ENCODE results near the gene UROS. TPM values are rescaled to one million over a fixed set of nuclear protein-coding genes. Genes with fewer than 3 reads are reported as not detected.

Gene UROS
- total and polyA plus RNA-seq, 2 donors (not counting 3 experiments of a cell fraction or from before 2014, with no cell fraction given), result 38.4 to 42.0 TPM

DNA sequence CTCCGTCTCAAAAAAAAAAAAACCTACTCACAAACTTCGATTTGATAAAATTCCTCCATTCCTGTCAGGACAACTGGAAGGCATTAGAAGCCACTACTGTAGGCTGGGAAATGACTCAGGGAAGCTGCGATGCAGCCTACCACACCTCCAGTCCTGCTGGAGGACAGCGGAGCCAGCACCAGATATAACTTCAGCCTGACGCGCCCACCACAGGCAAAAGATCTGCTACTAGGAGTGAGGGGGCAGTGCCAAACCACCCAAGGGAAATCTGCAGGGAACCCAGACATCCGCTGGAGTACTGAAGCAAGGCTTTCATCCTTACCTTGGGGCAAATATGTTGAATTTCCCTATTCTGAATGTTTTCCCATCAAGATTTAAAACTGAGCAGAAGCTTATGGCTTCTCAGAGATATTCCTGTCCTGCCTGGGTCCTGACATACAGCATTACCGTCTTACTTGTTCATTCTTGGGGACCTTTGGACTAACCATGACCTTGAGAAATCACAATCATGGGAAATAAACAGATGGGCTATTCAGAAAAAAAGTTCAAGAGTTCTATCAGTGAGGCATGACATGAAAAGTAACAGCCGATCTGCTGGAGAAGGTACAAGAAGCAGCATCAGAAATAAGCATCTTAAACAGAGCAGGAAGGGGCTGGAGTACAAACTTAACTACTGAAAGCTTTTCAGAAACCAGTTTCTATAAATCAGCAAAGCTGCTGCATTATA is 20.7 kb upstream of the UROS start:
- Histone ChIP-seq H3K9me3 (replicated peaks; ENCODE audit: control insufficient read depth, insufficient read depth, low read length) (no peaks in the 10 kb centered on the region), H3K36me3 (ENCODE audit: control insufficient read depth in 2 of 2, extremely low read depth in 1 of 2, insufficient read depth in 2 of 2, low read length in 2 of 2) (peaks cover 5 to 7% of the 10 kb centered on the region in 2 experiments), H3K9me1 (replicated peaks; ENCODE audit: control insufficient read depth, extremely low read depth, insufficient read depth, low read length) (no peaks in the 10 kb centered on the region), H3K4me2 (ENCODE audit: insufficient read depth, low read length) (no peak overlapping the region), H2AFZ (ENCODE audit: low read depth, low read length) (no peak overlapping the region), H4K20me1 (replicated peaks; ENCODE audit: control insufficient read depth, extremely low read depth, insufficient read depth, low read length) (no peaks in the 10 kb centered on the region), H3K9ac (replicated peaks; ENCODE audit: extremely low read depth, insufficient read depth, low read length) (no peak overlapping the region), H3K27ac (ENCODE audit: insufficient read depth, low read depth, low read length) (no peak overlapping the region), H3K79me2 (ENCODE audit: control insufficient read depth, insufficient read depth, low read length) (no peaks in the 10 kb centered on the region), H3K4me3 (replicated peaks in 1 of 3; ENCODE audit: insufficient read depth in 1 of 3, low read depth in 1 of 3, low read length in 3 of 3) (no peak overlapping the region), H3K27me3 (ENCODE audit: control insufficient read depth in 2 of 2, insufficient read depth in 2 of 2, low read length in 2 of 2) (no peaks in the 10 kb centered on the region), H3K4me1 (ENCODE audit: control insufficient read depth, extremely low read depth, insufficient read depth, low read length) (peaks cover 14% of the 10 kb centered on the region)
- intact Hi-C loops (cut with micrococcal nuclease), result no loop called here
- ChIA-PET CTCF (interaction anchor here (2.1 kb wide), 1 partner anchor 12 kb away, joined by 7 read pairs; no protein-coding TSS in a partner anchor), POLR2A (no interaction called here)
- BruUV-seq (replicated peaks), result no TSS peak
- no peak for DNase-seq (ENCODE audit: low read depth, low spot score)
- no peak for TF ChIP-seq CTCF (IDR thresholded peaks at IDR 0.05; ENCODE audit: extremely low read depth in 1 of 2, insufficient read depth in 1 of 2, low read depth in 1 of 2, low read length in 2 of 2)
- TF ChIP-seq FOS (IDR thresholded peaks at IDR 0.05; ENCODE audit: borderline replicate concordance, insufficient read depth, low read length), result no peak
- no peak for TF ChIP-seq POLR2AphosphoS5 (IDR thresholded peaks at IDR 0.05; ENCODE audit: insufficient read depth, low read depth, low read length)
- TF ChIP-seq MAX (IDR thresholded peaks at IDR 0.05; ENCODE audit: insufficient read depth, insufficient read length), result no peak
- TF ChIP-seq MYC (IDR thresholded peaks at IDR 0.05; ENCODE audit: low read depth, low read length), result no peak
- no peak for TF ChIP-seq JUN (IDR thresholded peaks at IDR 0.05; ENCODE audit: borderline replicate concordance, insufficient read depth, insufficient read length, low read depth)
- TF ChIP-seq POLR2A (IDR thresholded peaks at IDR 0.05; ENCODE audit: low read depth, low read length), result no peak
- no peak for TF ChIP-seq EZH2 (IDR thresholded peaks at IDR 0.05; ENCODE audit: borderline replicate concordance, low read depth, low read length, severe bottlenecking)
- no peak for TF ChIP-seq GATA2 (IDR thresholded peaks at IDR 0.05; ENCODE audit: insufficient read depth, insufficient read length, low read depth, low read length)
- no peak for FAIRE-seq
- dilution Hi-C loops (cut with MboI; ENCODE audit: extremely low pct_ligation_motif_present, low sequenced_read_pairs), result no loop called here

All from endothelial cell of umbilical vein (primary cell).